SU-DHL-6 (cell line): ENCODE data around the gene PANK2.

Experiments
- H2AFZ ChIP-seq: fragments of 200-600 bp; sonication (generic); 2 replicates; pipeline ENCODE4 v1.6.1; 2014; ENCODE audit warnings: low read depth, mild to moderate bottlenecking, moderate library complexity, mixed read lengths, antibody characterized with exemption, low read length; ENCODE audit not compliant: severe bottlenecking
- H3F3A ChIP-seq: fragments of 200-600 bp; shearing (Covaris generic); 2 replicates; pipeline ENCODE4 v1.6.0; 2016; ENCODE audit warnings: antibody characterized with exemption, mild to moderate bottlenecking; ENCODE audit not compliant: insufficient read depth
- H3K27ac ChIP-seq: fragments of 200-600 bp; sonication (generic); 2 replicates; pipeline ENCODE4 v1.5.1; 2016; ENCODE audit warnings: low read depth, mild to moderate bottlenecking, low read length, moderate library complexity, mixed read lengths
- H3K27me3 ChIP-seq: fragments of 200-600 bp; sonication (generic), shearing (Covaris generic); 2 replicates; pipeline ENCODE4 v1.6.0; 2014; ENCODE audit warnings: mild to moderate bottlenecking, low read length
- H3K36me3 ChIP-seq: fragments of 200-600 bp; sonication (generic); 2 replicates; pipeline ENCODE4 v1.6.1; 2014; ENCODE audit warnings: mild to moderate bottlenecking, low read length, mixed read lengths
- H3K4me2 ChIP-seq: fragments of 300-600, 200-600 bp; shearing (Covaris generic), sonication (generic); 2 replicates; pipeline ENCODE4 v1.6.0; 2014; ENCODE audit warnings: low read length, low read depth, mild to moderate bottlenecking; ENCODE audit not compliant: poor library complexity, severe bottlenecking
- H3K4me3 ChIP-seq: fragments of 200-600 bp; sonication (generic); 2 replicates; pipeline ENCODE4 v1.5.1; 2014; ENCODE audit warnings: antibody characterized with exemption, low read length, mild to moderate bottlenecking, mixed read lengths; ENCODE audit not compliant: insufficient read depth, poor library complexity, severe bottlenecking
- H3K79me2 ChIP-seq: fragments of 200-600 bp; sonication (generic); 2 replicates; pipeline ENCODE4 v1.6.1; 2014; ENCODE audit warnings: mild to moderate bottlenecking, low read length, moderate library complexity; ENCODE audit not compliant: insufficient read depth
- H3K9ac ChIP-seq: fragments of 200-600 bp; sonication (generic); 2 replicates; pipeline ENCODE4 v1.7.0; 2014; ENCODE audit warnings: mild to moderate bottlenecking, low read length
- H3K9me2 ChIP-seq: fragments of 200-600 bp; sonication (generic); replicated peaks from 2 replicates; pipeline ENCODE4 v1.6.1; 2014; ENCODE audit warnings: low read length; ENCODE audit not compliant: insufficient read depth
- H3K9me3 ChIP-seq: fragments of 200-600 bp; sonication (generic); 2 replicates; pipeline ENCODE4 v1.6.1; 2014; ENCODE audit warnings: low read length, mixed read lengths; ENCODE audit not compliant: insufficient read depth
- H4K20me1 ChIP-seq: fragments of 200-600 bp; sonication (generic); 2 replicates; pipeline ENCODE4 v1.6.1; 2014; ENCODE audit warnings: low read depth, mild to moderate bottlenecking, antibody characterized with exemption, low read length, moderate library complexity, mixed read lengths
- CTCF ChIP-seq: fragments of 200-600 bp; sonication (generic); IDR thresholded peaks from one replicate; pipeline ENCODE4 v1.5.1; 2017; ENCODE audit warnings: antibody characterized with exemption, mild to moderate bottlenecking, low read length, moderate library complexity; ENCODE audit not compliant: insufficient read depth, poor library complexity, severe bottlenecking
- EZH2phosphoT487 ChIP-seq: fragments of 200-600 bp; sonication (generic), shearing (Covaris generic); conservative IDR thresholded peaks from 2 replicates; pipeline ENCODE4 v1.6.1; 2018; ENCODE audit warnings: mild to moderate bottlenecking, antibody characterized with exemption, low read length, moderate library complexity, mixed read lengths

Gene PANK2

GRCh38 chr20:3930265-3931206 lies 41.3 kb downstream of the PANK2 start:
- H3K9ac ChIP-seq: no peak overlapping the region
- peaks cover 30% of the 10 kb centered on the region for H3F3A ChIP-seq
- no peaks in the 10 kb centered on the region for H3K9me2 ChIP-seq
- no peaks in the 10 kb centered on the region for H3K36me3 ChIP-seq
- no peak overlapping the region for H3K27ac ChIP-seq
- no peak overlapping the region for H3K4me2 ChIP-seq
- H3K4me3 ChIP-seq: no peak overlapping the region
- no peaks in the 10 kb centered on the region for H3K79me2 ChIP-seq
- peaks cover 3% of the 10 kb centered on the region; the same call in 1 of the 2 replicates for H4K20me1 ChIP-seq
- H2AFZ ChIP-seq: no peak overlapping the region
- TF ChIP-seq EZH2phosphoT487 (no peak), CTCF (no peak)
- no peaks in the 10 kb centered on the region for H3K27me3 ChIP-seq
- H3K9me3 ChIP-seq: no peaks in the 10 kb centered on the region

- Histone ChIP-seq H4K20me1 (no peaks in the 10 kb centered on the region), H3F3A (peaks cover 23% of the 10 kb centered on the region)
Observed at GRCh38 chr20:3931664-3932063, 42.5 kb downstream of the PANK2 start.

GRCh38 chr20:3932277-3932676 lies 43.1 kb downstream of the PANK2 start:
- Histone ChIP-seq H3F3A (peaks cover 16% of the 10 kb centered on the region), H3K27ac (no peak overlapping the region), H3K4me3 (no peak overlapping the region), H2AFZ (no peak overlapping the region), H3K9ac (no peak overlapping the region), H3K4me2 (no peak overlapping the region), H4K20me1 (no peaks in the 10 kb centered on the region), H3K79me2 (no peaks in the 10 kb centered on the region), H3K9me2 (no peaks in the 10 kb centered on the region), H3K27me3 (no peaks in the 10 kb centered on the region), H3K9me3 (no peaks in the 10 kb centered on the region), H3K36me3 (no peaks in the 10 kb centered on the region)
- TF ChIP-seq CTCF (no peak), EZH2phosphoT487 (no peak)

More at GRCh38 chr20:3931664-3932063, 42.5 kb downstream of the PANK2 start:
- no peak overlapping the region for H2AFZ ChIP-seq
- TF ChIP-seq CTCF (no peak), EZH2phosphoT487 (no peak)
- H3K9me3 ChIP-seq: no peaks in the 10 kb centered on the region
- H3K27me3 ChIP-seq: no peaks in the 10 kb centered on the region
- H3K4me3 ChIP-seq: no peak overlapping the region
- no peaks in the 10 kb centered on the region for H3K36me3 ChIP-seq
- H3K4me2 ChIP-seq: no peak overlapping the region
- H3K27ac ChIP-seq: no peak overlapping the region
- no peaks in the 10 kb centered on the region for H3K9me2 ChIP-seq
- no peak overlapping the region for H3K9ac ChIP-seq
- H3K79me2 ChIP-seq: no peaks in the 10 kb centered on the region
